GM06990 (cell line): ENCODE data around the gene RBX1.
A peak's percentile ranks its signal among the peaks of the same experiment; 100 is the strongest.

Experiments used
- DNase-seq: peaks from one replicate; pipeline ENCODE4 v3.0.0-alpha.2; 2011; ENCODE audit not compliant: insufficient read length; ENCODE audit errors: extremely low read depth
- H3K27me3 ChIP-seq: replicated peaks from 2 replicates; pipeline ENCODE4 v1.6.0; 2011; ENCODE audit warnings: low read length; ENCODE audit not compliant: control insufficient read depth, insufficient read depth
- H3K36me3 ChIP-seq: 2 replicates; pipeline ENCODE4 v1.5.1; 2011; ENCODE audit warnings: low read length; ENCODE audit not compliant: control insufficient read depth, insufficient read depth
- H3K4me3 ChIP-seq: replicated peaks from 2 replicates; pipeline ENCODE4 v1.5.1; 2011; ENCODE audit warnings: low read depth, mild to moderate bottlenecking, control low read depth, low read length
- CTCF ChIP-seq: IDR thresholded peaks from 2 replicates; pipeline ENCODE4 v1.5.1; 2011; ENCODE audit warnings: low read length, control low read depth, mild to moderate bottlenecking, inconsistent platforms; ENCODE audit not compliant: insufficient read depth, poor library complexity, severe bottlenecking

RBX1 gene

GRCh38 chr22:40920526-40920925, 30.7 kb upstream of the RBX1 start:
- no peak for DNase-seq
- H3K4me3 ChIP-seq, result no peak overlapping the region
- H3K36me3 ChIP-seq, result peaks cover 4% of the 10 kb centered on the region
- H3K27me3 ChIP-seq, result no peaks in the 10 kb centered on the region
- no peak for TF ChIP-seq CTCF

GRCh38 chr22:40922484-40923303, 28.5 kb upstream of the RBX1 start:
- no peaks in the 10 kb centered on the region for H3K27me3 ChIP-seq
- TF ChIP-seq CTCF, result peak; percentile 58
- no peak for DNase-seq
- H3K36me3 ChIP-seq, result peaks cover 5% of the 10 kb centered on the region
- no peak overlapping the region for H3K4me3 ChIP-seq

GRCh38 chr22:40928657-40929056, 22.5 kb upstream of the RBX1 start:
- TF ChIP-seq CTCF, result no peak
- DNase-seq, result no peak
- peaks cover 4% of the 10 kb centered on the region for H3K36me3 ChIP-seq
- no peak overlapping the region for H3K4me3 ChIP-seq
- H3K27me3 ChIP-seq, result no peaks in the 10 kb centered on the region

DNA sequence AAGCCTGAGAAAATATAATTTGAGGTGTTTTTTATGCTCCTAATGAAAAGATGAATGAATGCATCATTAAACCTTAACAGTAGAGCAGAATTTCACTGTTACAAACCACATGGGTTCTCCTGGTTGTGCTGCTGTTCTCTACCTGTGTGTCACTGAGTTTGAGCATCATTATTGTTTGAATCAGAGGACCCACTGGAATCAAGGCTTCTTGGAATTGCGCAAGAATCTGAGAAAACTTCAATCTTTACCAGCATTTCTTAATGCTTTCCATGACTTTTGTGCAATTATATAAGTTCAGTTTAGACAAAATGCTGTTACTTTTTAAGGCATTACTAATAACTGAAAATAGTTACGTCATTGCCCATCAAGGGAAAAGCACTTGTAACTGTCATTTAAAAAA, 18.8 kb upstream of the RBX1 start:
- H3K4me3 ChIP-seq, result no peak overlapping the region
- DNase-seq, result no peak
- no peaks in the 10 kb centered on the region for H3K27me3 ChIP-seq
- no peak for TF ChIP-seq CTCF
- no peaks in the 10 kb centered on the region; the same call in 1 of the 2 replicates for H3K36me3 ChIP-seq

GRCh38 chr22:40939202-40939601, 12.0 kb upstream of the RBX1 start:
- H3K4me3 ChIP-seq, result no peak overlapping the region
- no peak for TF ChIP-seq CTCF
- DNase-seq, result peak; percentile 22
- H3K27me3 ChIP-seq, result no peaks in the 10 kb centered on the region
- H3K36me3 ChIP-seq, result no peaks in the 10 kb centered on the region
